HG03354 (cell line): ENCODE data around the gene HTT.

ENCODE experiments used
- ATAC-seq: cut with Tn5 transposase; IDR thresholded peaks from one replicate; pipeline ENCODE4 v1.9.1; 2021; ENCODE audit warnings: mild to moderate bottlenecking; ENCODE audit not compliant: unreplicated experiment, poor library complexity, severe bottlenecking

HTT gene

DNA sequence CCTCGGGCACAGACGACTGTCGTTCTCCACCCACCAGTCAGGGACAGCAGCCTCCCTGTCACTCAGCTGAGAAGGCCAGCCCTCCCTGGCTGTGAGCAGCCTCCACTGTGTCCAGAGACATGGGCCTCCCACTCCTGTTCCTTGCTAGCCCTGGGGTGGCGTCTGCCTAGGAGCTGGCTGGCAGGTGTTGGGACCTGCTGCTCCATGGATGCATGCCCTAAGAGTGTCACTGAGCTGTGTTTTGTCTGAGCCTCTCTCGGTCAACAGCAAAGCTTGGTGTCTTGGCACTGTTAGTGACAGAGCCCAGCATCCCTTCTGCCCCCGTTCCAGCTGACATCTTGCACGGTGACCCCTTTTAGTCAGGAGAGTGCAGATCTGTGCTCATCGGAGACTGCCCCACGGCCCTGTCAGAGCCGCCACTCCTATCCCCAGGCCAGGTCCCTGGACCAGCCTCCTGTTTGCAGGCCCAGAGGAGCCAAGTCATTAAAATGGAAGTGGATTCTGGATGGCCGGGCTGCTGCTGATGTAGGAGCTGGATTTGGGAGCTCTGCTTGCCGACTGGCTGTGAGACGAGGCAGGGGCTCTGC is 166.5 kb downstream of the HTT start:
- ATAC-seq, result no peak

DNA sequence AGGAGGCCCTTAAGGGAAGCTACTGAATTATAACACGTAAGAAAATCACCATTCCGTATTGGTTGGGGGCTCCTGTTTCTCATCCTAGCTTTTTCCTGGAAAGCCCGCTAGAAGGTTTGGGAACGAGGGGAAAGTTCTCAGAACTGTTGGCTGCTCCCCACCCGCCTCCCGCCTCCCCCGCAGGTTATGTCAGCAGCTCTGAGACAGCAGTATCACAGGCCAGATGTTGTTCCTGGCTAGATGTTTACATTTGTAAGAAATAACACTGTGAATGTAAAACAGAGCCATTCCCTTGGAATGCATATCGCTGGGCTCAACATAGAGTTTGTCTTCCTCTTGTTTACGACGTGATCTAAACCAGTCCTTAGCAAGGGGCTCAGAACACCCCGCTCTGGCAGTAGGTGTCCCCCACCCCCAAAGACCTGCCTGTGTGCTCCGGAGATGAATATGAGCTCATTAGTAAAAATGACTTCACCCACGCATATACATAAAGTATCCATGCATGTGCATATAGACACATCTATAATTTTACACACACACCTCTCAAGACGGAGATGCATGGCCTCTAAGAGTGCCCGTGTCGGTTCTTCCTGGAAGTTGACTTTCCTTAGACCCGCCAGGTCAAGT is 167.5 kb downstream of the HTT start:
- no peak for ATAC-seq

DNA sequence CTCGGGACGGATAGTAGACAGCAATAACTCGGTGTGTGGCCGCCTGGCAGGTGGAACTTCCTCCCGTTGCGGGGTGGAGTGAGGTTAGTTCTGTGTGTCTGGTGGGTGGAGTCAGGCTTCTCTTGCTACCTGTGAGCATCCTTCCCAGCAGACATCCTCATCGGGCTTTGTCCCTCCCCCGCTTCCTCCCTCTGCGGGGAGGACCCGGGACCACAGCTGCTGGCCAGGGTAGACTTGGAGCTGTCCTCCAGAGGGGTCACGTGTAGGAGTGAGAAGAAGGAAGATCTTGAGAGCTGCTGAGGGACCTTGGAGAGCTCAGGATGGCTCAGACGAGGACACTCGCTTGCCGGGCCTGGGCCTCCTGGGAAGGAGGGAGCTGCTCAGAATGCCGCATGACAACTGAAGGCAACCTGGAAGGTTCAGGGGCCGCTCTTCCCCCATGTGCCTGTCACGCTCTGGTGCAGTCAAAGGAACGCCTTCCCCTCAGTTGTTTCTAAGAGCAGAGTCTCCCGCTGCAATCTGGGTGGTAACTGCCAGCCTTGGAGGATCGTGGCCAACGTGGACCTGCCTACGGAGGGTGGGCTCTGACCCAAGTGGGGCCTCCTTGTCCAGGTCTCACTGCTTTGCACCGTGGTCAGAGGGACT is 168.8 kb downstream of the HTT start:
- no peak for ATAC-seq

DNA sequence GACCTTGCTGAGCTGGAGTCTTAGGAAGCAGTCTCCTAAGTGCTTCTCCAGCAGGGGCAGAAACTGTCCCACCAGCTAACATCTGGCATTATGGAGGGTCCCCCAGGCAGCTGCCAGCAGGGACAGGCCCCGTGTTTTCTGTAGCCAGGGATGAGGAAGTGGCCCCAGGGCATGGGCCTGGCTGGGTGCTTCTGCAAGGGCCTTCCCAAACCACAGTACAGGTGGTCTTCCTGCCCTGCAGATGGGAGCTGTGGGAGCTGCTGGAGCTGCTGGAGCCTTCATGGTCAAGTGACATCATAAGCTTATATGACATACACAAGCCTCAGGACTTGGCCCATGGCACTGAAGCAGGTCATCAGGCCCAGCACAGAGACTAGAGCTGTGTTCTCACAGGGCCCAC is 169.5 kb downstream of the HTT start:
- ATAC-seq, result no peak

DNA sequence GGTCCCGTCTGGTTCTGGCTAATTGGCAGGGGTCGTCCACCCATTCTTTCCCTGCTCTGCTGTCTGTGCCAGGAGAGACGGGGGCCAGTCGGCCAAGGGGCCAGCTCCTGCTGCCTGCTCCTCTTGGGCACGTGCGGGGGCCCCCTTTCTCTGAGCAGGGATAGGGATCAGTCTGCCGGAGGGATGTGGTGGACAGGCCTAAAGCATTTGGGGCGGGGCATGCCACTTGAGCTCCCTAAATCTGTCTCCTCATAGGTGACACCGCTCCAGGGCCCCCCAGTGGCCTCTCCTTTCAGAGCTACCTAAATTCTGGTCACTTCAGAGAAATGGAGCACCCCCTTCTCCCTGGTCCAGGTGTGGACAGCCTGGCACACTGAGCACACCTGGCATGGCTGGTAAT is 170.3 kb downstream of the HTT start:
- no peak for ATAC-seq

DNA sequence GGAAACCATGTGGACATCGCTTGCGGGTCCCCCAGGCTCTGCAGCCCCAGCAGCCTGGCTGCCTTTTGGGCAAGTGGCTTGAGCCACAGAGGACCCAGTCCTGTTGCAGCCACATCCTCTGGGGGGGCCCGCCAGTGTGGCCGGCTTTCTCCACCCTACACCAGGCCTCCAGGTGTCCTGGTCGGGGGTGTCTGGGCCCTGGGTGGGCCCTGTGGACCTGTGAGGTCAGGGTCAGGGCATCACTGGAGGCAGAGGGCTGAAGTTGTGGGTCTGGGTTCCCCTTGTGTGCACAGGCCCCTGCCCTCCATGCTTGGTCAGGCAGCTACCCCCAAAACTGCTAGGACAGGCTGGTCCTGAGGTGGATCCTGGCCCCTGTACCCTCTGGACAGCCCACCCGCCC is 171.2 kb downstream of the HTT start:
- no peak for ATAC-seq

DNA sequence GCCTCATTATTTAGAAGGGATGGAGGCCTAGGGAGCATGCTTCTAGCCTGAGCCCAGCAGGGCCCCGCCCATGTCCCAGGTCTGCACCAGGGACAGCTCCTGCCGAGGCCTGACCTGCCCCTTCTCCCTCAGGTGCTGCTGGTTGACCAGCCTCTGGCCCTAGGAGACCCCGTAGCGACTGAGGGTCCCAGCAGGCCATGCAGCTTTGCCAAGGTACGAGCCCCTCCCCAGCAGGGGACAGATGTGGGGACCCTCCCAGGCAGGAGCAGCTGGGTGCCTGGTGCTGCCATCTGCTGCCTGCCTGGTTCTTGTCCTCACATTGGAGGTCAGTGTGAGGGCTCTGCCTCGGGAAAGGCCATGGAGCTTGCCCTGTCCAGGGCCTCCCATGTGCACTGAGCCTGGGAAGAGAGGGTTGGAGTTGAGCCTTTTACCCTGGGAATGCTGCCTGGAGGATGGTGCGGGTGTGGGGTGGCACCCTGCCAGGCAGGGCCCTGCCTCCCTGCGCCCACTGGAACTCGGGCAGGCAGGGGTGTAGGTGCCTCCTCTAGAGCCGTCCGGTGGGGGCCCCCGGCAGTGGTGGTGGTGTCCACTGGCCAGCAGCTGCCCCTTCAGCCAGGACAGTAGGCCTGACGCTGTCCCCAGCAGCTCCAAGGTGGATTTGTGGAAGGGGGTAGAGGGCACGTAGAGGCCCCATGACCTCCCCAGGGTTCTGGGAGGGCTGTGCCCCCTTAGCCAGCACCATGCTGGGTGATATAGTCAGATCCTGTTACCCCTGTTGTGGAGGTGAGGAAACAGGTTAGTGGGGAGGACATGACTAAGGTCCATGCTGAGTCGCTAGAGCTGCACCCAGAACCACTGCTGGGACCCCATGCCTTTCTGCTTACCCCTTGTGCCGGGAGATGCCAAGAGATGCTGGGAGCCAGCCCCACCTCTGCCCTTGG is 172.2 kb downstream of the HTT start:
- no peak for ATAC-seq

DNA sequence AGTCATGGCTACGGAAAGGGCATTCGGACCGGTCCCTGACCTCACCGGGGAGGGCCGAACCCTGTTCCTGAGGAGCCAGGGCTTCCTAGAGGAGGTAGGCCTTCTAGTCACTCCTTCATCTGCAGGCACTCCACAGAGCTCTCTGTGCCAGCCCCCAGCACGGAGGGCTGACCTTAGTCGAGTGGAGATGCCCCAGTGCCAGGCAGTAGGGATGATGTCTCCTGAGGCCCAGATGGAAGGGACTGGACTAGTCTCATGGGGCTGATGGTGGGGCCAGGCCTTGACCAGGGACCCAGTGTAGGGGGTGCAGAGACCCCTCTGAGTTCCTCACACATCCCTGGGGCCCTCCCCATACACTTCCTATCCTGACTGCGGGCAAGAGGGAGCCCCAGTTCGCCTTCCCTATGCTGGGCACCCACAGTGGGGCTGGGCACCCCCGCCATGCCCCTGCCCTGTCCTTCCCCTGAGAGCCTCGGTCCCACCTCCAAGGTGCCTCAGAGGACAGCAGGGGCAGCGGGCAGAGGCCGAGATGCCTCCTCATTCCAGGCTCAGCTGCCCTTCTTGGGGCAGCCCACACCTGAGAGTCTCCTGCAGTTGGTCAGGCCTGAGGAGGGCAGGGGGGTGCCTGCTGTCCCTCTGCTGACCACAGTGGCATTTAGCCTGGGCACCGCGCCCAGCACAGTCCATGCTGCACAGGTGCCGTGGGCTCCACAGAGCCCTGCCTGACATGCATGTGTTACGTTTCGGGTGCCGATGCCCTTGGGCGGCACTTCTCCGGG is 173.1 kb downstream of the HTT start:
- no peak for ATAC-seq

DNA sequence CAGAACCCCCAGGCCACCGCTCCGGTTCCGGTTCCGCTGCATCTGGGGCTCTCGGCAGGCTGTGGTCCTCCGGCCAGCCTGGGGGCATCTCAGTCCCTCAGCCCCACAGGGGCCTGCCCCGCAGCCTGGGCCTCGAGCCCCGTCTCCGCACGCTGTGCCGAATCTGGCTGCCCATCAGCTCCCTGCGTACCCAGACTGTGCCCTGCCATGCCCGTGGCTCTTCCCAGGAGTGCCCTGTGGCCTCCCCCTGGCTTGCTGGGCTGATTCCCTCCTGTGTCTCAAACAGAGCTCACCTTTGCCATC is 173.6 kb downstream of the HTT start:
- ATAC-seq, result no peak

DNA sequence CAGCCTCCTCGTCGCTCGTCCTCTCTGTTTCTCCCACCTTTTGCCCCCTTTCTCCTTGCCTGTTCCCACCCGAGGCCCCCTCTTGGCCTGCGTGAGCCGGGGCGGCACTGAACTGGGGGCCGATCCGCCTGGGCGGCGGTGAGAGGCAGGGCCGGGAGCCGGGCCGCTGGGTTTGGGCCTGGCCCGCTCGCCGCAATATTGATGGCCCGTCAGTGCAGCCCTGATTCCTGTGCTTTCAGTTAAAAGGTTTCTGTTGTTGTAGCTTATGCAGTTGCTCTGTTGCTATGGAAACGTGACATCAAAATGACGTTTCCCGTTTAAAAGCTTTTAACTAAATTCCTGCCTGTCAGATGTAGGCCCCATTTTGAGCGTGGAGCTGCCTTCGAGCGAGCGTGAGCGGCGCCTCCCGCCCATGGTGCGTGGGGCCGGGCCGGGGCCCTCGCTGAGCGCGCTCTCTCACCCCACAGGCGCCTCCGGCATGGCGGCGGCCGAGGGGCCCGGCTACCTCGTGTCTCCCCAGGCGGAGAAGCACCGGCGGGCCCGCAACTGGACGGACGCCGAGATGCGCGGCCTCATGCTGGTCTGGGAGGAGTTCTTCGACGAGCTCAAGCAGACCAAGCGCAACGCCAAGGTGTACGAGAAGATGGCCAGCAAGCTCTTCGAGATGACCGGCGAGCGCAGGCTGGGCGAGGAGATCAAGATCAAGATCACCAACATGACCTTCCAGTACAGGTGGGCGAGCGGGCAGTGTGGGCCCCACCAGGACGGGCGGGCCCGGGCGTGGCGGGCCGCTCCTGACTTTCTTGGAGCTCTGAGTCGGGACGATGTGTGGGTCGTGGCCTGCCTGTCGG is 174.6 kb downstream of the HTT start, which contains the start of gene MSANTD1:
Gene MSANTD1 (plus strand): TSS at position 349 of the 851 bp plus-strand sequence. CDS start 64 bp downstream, at position 413.
- no peak for ATAC-seq

DNA sequence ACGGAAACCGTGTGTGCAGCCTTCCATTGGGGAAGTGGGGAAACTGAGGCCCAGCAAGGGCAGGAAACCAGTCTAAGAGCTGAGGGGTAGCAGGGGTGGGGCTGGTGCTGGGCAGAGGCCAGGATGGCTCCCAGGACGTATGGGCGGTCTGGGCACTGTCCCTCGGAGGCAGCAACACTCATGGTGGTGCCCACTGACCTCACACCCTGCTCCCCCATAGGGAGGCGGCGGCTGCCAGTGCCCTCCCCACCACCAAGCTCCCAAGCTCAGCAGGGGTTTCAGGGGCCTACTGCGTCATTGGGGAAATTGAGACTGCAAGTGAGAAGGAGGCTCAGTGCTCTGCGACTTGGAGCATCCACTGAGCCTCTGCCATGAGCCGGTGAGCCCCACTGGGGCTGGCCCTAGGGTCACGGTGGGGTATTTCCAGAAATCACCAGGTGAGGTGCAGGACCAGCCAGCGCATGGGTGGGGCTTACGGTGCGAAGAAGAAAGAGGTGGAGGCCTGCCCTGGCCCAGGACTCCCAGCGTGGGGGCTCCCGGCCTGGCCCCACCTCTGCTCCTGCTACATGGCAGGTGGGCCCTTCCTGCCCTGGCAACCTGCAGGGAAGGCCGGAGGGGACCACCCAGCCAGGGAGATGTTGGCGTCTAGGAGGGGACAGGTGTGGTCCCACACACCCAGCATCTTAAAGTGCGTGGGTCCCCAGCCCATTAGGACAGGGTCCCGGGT is 175.4 kb downstream of the HTT start:
- ATAC-seq, result no peak

DNA sequence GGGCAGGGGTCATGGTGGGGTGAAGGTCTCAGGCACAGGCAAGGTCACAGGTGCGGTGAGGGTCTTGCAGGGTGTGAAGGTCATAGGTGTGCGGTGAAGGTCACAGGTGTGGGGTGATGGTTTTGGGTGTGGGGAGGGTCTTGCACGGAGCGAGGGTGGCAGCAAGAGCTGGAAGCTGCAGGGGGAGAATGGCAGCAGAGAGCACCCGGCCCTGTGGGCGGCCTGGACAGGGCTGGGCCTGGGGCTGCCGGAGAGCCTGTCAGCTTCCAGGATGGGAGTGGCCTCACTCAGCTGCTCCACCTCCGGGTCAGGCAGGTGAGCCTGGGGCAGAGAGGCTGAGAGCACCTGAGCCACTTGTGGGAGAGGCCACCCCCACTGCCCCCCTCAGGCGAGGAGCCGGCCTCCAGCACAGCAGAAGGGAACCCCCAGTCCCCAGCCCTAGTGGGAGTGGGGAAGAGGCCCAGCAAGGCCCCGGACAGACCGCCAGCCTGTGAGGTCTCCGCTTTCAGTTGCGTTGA is 176.0 kb downstream of the HTT start:
- no peak for ATAC-seq

DNA sequence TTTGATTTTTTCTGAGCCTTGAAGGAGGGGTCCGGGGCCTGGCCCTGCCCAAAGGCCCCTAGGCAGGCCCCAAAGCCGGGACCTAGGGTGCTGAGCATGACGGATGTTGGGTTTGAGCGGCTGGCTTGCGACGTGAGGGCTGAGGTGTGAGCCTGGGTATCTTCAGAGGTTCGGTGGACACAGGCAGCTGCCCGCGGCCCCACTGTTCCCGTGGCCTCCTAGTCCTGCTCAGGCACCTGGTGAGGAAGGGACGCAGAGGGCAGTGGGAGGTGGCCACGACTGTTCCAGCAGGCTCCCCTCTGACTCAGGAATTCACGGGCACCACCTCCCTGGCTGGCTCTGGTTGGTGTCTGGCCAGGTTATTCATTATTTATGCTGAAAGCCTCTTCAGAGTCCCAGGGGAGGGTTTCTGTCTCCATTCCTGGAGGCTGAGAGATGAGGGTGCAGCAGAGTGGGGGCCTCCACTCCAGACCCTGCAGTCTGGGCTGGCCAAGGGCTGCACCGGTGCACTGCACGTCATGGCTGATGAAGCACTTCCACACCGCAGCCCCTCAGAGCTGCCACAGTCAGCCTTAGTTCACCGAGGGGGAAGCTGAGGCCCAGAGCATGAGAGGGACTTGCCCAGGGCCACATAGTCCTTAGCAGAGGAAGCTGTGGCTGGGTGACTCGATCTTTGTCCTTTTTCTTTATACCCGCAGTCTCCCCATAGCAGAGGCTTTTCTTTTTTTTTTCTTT is 176.6 kb downstream of the HTT start:
- no peak for ATAC-seq

DNA sequence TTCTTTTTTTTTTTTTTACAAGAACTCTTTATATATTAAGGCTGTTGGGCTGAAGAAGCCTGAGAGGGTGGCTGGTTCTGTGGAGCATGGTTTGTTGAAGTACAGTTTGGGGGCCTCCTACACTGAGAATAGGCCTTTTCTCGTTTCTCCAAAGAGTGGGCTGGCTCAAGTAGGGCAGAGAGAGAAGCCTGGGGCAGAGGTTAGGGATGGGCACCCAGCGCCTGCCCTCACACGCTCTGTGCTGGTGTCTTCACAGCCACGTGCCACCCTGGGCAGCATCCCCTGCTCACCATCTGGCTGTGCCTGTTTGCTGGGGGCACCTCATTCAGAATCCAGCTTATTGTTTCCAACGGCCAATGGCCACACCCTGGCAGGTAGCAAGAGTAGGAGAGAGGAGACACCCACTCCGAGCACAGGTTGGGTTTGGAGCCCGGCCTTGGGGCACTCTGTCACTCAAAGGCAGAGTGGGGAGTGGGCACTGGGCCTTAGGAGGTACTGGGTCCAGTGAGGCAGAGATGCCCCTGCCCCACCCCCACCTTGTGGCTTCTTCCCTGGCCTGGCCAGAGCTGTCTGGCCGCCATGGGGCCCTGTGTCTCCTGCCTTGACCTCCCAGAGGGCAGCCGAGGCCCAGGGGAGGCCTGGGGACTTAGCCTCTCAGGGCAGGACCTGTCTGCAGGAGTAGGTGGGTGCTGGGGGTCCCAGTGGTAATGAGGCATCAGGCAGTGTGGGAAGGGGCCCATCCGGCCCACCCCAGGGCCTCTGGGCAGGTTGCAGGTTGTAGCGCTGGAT is 177.4 kb downstream of the HTT start:
- ATAC-seq, result no peak

DNA sequence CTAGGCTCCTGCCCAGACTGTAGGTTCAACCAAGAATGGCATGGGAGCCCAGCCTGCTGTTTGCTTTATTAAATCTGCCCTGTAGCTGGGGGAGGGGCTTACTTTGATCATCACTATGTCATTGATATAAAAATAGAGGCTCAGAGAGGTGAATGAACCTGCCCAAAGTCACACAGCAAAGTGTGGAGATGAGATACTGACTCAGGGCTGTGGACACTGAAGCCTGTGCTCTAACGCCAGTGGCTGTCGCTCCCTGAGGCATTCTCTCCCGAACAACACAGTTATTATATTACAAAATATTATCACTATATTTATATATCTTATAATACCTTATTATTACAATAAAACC is 178.0 kb downstream of the HTT start:
- no peak for ATAC-seq

DNA sequence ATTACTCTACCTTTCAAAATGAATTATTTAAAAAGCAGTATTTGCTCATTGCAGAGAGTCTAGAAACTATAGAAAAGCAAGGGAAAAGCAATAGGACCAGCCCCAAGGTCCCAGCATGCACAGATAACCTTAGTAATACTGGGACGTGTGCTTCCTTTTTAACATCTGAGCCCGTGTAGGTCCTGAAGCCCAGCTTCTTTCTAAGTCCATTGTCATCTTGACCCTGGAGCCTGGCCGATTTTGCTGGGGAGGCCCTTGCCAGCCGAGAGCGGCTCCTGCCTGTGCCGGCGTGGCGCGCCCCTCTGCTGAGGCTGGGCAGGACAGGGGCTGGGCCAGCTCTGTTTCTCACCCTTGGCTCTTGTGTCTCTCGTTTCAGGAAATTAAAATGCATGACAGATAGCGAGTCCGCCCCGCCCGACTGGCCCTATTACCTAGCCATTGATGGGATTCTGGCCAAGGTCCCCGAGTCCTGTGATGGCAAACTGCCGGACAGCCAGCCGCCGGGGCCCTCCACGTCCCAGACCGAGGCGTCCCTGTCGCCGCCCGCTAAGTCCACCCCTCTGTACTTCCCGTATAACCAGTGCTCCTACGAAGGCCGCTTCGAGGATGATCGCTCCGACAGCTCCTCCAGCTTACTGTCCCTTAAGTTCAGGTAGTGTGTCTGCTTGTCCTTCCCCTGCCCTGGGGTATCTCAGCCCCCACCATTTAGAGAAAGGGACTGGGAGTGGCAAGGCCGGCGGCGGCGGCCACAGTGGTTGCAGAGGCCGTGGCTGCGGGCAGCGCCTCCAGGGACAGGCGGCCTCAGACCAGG is 178.6 kb downstream of the HTT start:
- ATAC-seq, result no peak
